ENCODE results near the gene RBFOX2.
"Not testable (repeated sequence)": the region's sequence is repeated elsewhere in the genome, so short reads cannot be mapped to it uniquely, and the experiment has no call there.

RBFOX2 gene

GRCh38 chr22:36010090-36010489 lies 18.5 kb downstream of the RBFOX2 start:
- DNase-seq (ENCODE audit: extremely low read depth in 1 of 2, low read depth in 1 of 2), result no peak

GRCh38 chr22:36009085-36009484 lies 19.5 kb downstream of the RBFOX2 start:
- DNase-seq (ENCODE audit: extremely low read depth in 1 of 2, low read depth in 1 of 2), result no peak

- DNase-seq (ENCODE audit: extremely low read depth in 1 of 2, low read depth in 1 of 2), result no peak
Measured at GRCh38 chr22:36008565-36008964, 20.1 kb downstream of the RBFOX2 start.

GRCh38 chr22:36008131-36008530 lies 20.5 kb downstream of the RBFOX2 start:
- DNase-seq (ENCODE audit: extremely low read depth in 1 of 2, low read depth in 1 of 2), result no peak

- DNase-seq (ENCODE audit: extremely low read depth in 1 of 2, low read depth in 1 of 2), result no peak
Measured at GRCh38 chr22:36003972-36004674, 24.5 kb downstream of the RBFOX2 start.

GRCh38 chr22:36002718-36003260 lies 25.8 kb downstream of the RBFOX2 start:
- no peak for DNase-seq (ENCODE audit: extremely low read depth in 1 of 2, low read depth in 1 of 2)

- DNase-seq (ENCODE audit: extremely low read depth in 1 of 2, low read depth in 1 of 2), result no peak
Measured at GRCh38 chr22:36002084-36002483, 26.5 kb downstream of the RBFOX2 start.

GRCh38 chr22:35998748-35999147 lies 29.9 kb downstream of the RBFOX2 start:
- no peak for DNase-seq (ENCODE audit: extremely low read depth in 1 of 2, low read depth in 1 of 2)

GRCh38 chr22:35997438-35997837 lies 31.2 kb downstream of the RBFOX2 start:
- DNase-seq (ENCODE audit: extremely low read depth in 1 of 2, low read depth in 1 of 2), result no peak

GRCh38 chr22:35996596-35996995 lies 32.0 kb downstream of the RBFOX2 start:
- no peak for DNase-seq (ENCODE audit: extremely low read depth in 1 of 2, low read depth in 1 of 2)

GRCh38 chr22:35995772-35996171 lies 32.9 kb downstream of the RBFOX2 start:
- no peak for DNase-seq (ENCODE audit: extremely low read depth in 1 of 2, low read depth in 1 of 2)

GRCh38 chr22:35995348-35995747 lies 33.3 kb downstream of the RBFOX2 start:
- no peak for DNase-seq (ENCODE audit: extremely low read depth in 1 of 2, low read depth in 1 of 2)

- DNase-seq (ENCODE audit: extremely low read depth in 1 of 2, low read depth in 1 of 2), result not testable (repeated sequence)
Measured at GRCh38 chr22:35993727-35994126, 34.9 kb downstream of the RBFOX2 start.

GRCh38 chr22:35993048-35993714 lies 35.4 kb downstream of the RBFOX2 start:
- no peak for DNase-seq (ENCODE audit: extremely low read depth in 1 of 2, low read depth in 1 of 2)

- DNase-seq (ENCODE audit: extremely low read depth in 1 of 2, low read depth in 1 of 2), result no peak
Measured at GRCh38 chr22:35991168-35991567, 37.5 kb downstream of the RBFOX2 start.

- no peak for DNase-seq (ENCODE audit: extremely low read depth in 1 of 2, low read depth in 1 of 2)
Measured at GRCh38 chr22:35988030-35988429, 40.6 kb downstream of the RBFOX2 start.

GRCh38 chr22:35987487-35987886 lies 41.1 kb downstream of the RBFOX2 start:
- no peak for DNase-seq (ENCODE audit: extremely low read depth in 1 of 2, low read depth in 1 of 2)

- no peak for DNase-seq (ENCODE audit: extremely low read depth in 1 of 2, low read depth in 1 of 2)
Measured at GRCh38 chr22:35986088-35986487, 42.5 kb downstream of the RBFOX2 start.

GRCh38 chr22:35985371-35985770 lies 43.3 kb downstream of the RBFOX2 start:
- no peak for DNase-seq (ENCODE audit: extremely low read depth in 1 of 2, low read depth in 1 of 2)

- no peak for DNase-seq (ENCODE audit: extremely low read depth in 1 of 2, low read depth in 1 of 2)
Measured at GRCh38 chr22:35984183-35985175, 44.1 kb downstream of the RBFOX2 start.

- DNase-seq (ENCODE audit: extremely low read depth in 1 of 2, low read depth in 1 of 2), result no peak
Measured at GRCh38 chr22:35981900-35982299, 46.7 kb downstream of the RBFOX2 start.
